ENCODE data around the gene USH2A. TPM values are rescaled to one million over a fixed set of nuclear protein-coding genes. Genes with fewer than 3 reads are reported as not detected.

USH2A gene
- total RNA-seq, 2 donors from 2014 or later, result 0.74 TPM; not detected in 1

- Histone ChIP-seq H3K36me3 (no peaks in the 10 kb centered on the region), H3K4me3 (no peak overlapping the region), H3K27me3 (replicated peaks; ENCODE audit: insufficient read depth) (no peaks in the 10 kb centered on the region), H3K27ac (no peak overlapping the region), H3K9me3 (no peaks in the 10 kb centered on the region), H3K4me1 (replicated peaks) (no peaks in the 10 kb centered on the region)
- DNase-seq (ENCODE audit: low spot score), result no peak
- intact Hi-C loops (cut with DNase I), result no loop called here
- TF ChIP-seq POLR2AphosphoS5 (IDR thresholded peaks at IDR 0.05) (no peak), POLR2A (IDR thresholded peaks at IDR 0.05) (no peak)
- TF ChIP-seq, protein P1, sequence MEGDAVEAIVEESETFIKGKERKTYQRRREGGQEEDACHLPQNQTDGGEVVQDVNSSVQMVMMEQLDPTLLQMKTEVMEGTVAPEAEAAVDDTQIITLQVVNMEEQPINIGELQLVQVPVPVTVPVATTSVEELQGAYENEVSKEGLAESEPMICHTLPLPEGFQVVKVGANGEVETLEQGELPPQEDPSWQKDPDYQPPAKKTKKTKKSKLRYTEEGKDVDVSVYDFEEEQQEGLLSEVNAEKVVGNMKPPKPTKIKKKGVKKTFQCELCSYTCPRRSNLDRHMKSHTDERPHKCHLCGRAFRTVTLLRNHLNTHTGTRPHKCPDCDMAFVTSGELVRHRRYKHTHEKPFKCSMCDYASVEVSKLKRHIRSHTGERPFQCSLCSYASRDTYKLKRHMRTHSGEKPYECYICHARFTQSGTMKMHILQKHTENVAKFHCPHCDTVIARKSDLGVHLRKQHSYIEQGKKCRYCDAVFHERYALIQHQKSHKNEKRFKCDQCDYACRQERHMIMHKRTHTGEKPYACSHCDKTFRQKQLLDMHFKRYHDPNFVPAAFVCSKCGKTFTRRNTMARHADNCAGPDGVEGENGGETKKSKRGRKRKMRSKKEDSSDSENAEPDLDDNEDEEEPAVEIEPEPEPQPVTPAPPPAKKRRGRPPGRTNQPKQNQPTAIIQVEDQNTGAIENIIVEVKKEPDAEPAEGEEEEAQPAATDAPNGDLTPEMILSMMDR (IDR thresholded peaks at IDR 0.05), result no peak
- 93% methylated on average over 6 of the region's 6 CpGs for WGBS
Observed at GRCh38 chr1:215905493-215906115, 517.6 kb downstream of the USH2A start.

- H3K4me3 ChIP-seq, result no peak overlapping the region
- DNase-seq (ENCODE audit: low spot score), result no peak
- no peaks in the 10 kb centered on the region for H3K27me3 ChIP-seq (replicated peaks; ENCODE audit: insufficient read depth)
- no peak overlapping the region for H3K27ac ChIP-seq
- no peaks in the 10 kb centered on the region for H3K36me3 ChIP-seq
- H3K4me1 ChIP-seq (replicated peaks), result no peaks in the 10 kb centered on the region
- H3K9me3 ChIP-seq, result no peaks in the 10 kb centered on the region
- WGBS, result 77% methylated on average over 6 of the region's 6 CpGs
- TF ChIP-seq POLR2AphosphoS5 (IDR thresholded peaks at IDR 0.05), result no peak
- no peak for TF ChIP-seq POLR2A (IDR thresholded peaks at IDR 0.05)
- TF ChIP-seq, protein P1 (IDR thresholded peaks at IDR 0.05), result no peak
- intact Hi-C loops (cut with DNase I), result no loop called here
Observed at GRCh38 chr1:215900684-215901083, 522.6 kb downstream of the USH2A start.

GRCh38 chr1:215899901-215900300, 523.3 kb downstream of the USH2A start:
- no peak overlapping the region for H3K4me3 ChIP-seq
- H3K4me1 ChIP-seq (replicated peaks), result no peaks in the 10 kb centered on the region
- H3K36me3 ChIP-seq, result no peaks in the 10 kb centered on the region
- H3K27ac ChIP-seq, result no peak overlapping the region
- no peak for TF ChIP-seq POLR2A (IDR thresholded peaks at IDR 0.05)
- TF ChIP-seq, protein P1 (IDR thresholded peaks at IDR 0.05), result no peak
- no peak for TF ChIP-seq POLR2AphosphoS5 (IDR thresholded peaks at IDR 0.05)
- no peaks in the 10 kb centered on the region for H3K9me3 ChIP-seq
- intact Hi-C loops (cut with DNase I), result no loop called here
- no peaks in the 10 kb centered on the region for H3K27me3 ChIP-seq (replicated peaks; ENCODE audit: insufficient read depth)
- WGBS, result 87% methylated on average over 5 of the region's 5 CpGs
- DNase-seq (ENCODE audit: low spot score), result no peak

DNA sequence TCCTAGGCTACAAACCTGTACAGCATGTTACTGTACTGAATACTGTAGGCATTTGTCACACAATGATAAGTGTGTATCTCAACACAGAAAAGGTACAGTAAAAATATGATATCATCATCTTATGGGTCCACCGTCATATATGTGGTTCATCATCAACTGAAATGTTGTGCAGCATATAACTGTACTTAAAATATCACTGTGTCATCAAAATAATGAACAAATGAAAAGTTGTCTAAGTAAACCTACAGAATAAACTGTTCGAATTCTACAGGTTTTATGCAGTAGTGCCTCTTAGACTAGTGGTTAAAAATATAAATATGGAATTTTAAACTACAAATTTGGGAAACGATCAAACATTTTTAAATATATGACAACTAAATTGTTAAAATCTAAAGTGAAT, 527.4 kb downstream of the USH2A start:
- no peaks in the 10 kb centered on the region for H3K27me3 ChIP-seq (replicated peaks; ENCODE audit: insufficient read depth)
- no peaks in the 10 kb centered on the region for H3K9me3 ChIP-seq
- H3K4me1 ChIP-seq (replicated peaks), result no peaks in the 10 kb centered on the region
- H3K4me3 ChIP-seq, result no peak overlapping the region
- H3K36me3 ChIP-seq, result no peaks in the 10 kb centered on the region
- no peak for DNase-seq (ENCODE audit: low spot score)
- TF ChIP-seq POLR2AphosphoS5 (IDR thresholded peaks at IDR 0.05) (no peak), POLR2A (IDR thresholded peaks at IDR 0.05) (no peak)
- TF ChIP-seq, protein P1 (IDR thresholded peaks at IDR 0.05), result no peak
- whole genome bisulfite sequencing, result 95% methylated on average over 3 of the region's 3 CpGs
- no peak overlapping the region for H3K27ac ChIP-seq
- intact Hi-C loops (cut with DNase I), result no loop called here

- H3K9me3 ChIP-seq, result no peaks in the 10 kb centered on the region
- no peak for DNase-seq (ENCODE audit: low spot score)
- intact Hi-C loops (cut with DNase I), result no loop called here
- WGBS, result 81% methylated on average over 2 of the region's 2 CpGs
- no peak overlapping the region for H3K4me3 ChIP-seq
- no peaks in the 10 kb centered on the region for H3K27me3 ChIP-seq (replicated peaks; ENCODE audit: insufficient read depth)
- H3K36me3 ChIP-seq, result no peaks in the 10 kb centered on the region
- TF ChIP-seq POLR2AphosphoS5 (IDR thresholded peaks at IDR 0.05) (no peak), POLR2A (IDR thresholded peaks at IDR 0.05) (no peak)
- TF ChIP-seq, protein P1 (IDR thresholded peaks at IDR 0.05), result no peak
- H3K27ac ChIP-seq, result no peak overlapping the region
- no peaks in the 10 kb centered on the region for H3K4me1 ChIP-seq (replicated peaks)
Observed at GRCh38 chr1:215895276-215895675, 528.0 kb downstream of the USH2A start.

Measured in prostate gland (tissue), 2 donors.